Measurements from ENCODE around the gene OSBPL6. TPM values are rescaled to one million over a fixed set of nuclear protein-coding genes. Genes with fewer than 3 reads are reported as not detected.

OSBPL6 gene
- total and polyA plus RNA-seq, 3 donors from 2014 or later, result 1.7 to 3.8 (median 2.6) TPM

DNA sequence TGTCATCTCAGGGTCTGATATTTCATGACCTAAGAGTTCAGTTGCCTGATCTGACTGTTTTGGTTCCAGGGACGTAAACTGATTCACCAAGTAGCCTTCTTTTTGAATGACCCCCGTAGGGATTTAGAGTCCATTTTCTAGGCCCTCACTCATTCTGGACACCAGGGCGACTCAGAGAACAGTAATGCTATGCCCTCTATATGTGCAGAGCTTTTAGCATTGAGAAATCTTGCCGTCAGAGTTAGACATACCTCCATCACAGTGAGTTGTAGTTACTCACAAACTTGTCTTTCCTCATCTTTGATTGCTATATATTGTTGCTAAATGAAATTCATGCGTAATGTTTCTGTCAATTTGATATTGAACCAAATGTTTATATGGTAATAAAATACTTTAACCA, 92.3 kb downstream of the OSBPL6 start:
- TF ChIP-seq, protein P1, sequence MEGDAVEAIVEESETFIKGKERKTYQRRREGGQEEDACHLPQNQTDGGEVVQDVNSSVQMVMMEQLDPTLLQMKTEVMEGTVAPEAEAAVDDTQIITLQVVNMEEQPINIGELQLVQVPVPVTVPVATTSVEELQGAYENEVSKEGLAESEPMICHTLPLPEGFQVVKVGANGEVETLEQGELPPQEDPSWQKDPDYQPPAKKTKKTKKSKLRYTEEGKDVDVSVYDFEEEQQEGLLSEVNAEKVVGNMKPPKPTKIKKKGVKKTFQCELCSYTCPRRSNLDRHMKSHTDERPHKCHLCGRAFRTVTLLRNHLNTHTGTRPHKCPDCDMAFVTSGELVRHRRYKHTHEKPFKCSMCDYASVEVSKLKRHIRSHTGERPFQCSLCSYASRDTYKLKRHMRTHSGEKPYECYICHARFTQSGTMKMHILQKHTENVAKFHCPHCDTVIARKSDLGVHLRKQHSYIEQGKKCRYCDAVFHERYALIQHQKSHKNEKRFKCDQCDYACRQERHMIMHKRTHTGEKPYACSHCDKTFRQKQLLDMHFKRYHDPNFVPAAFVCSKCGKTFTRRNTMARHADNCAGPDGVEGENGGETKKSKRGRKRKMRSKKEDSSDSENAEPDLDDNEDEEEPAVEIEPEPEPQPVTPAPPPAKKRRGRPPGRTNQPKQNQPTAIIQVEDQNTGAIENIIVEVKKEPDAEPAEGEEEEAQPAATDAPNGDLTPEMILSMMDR (IDR thresholded peaks at IDR 0.05), result no peak
- no peak for TF ChIP-seq POLR2A (IDR thresholded peaks at IDR 0.05)
- WGBS, 2 donors, result 86 to 89% methylated on average over 5 of the region's 5 CpGs
- intact Hi-C loops (cut with DNase I; ENCODE audit: low total_unique reads), result no loop called here

DNA sequence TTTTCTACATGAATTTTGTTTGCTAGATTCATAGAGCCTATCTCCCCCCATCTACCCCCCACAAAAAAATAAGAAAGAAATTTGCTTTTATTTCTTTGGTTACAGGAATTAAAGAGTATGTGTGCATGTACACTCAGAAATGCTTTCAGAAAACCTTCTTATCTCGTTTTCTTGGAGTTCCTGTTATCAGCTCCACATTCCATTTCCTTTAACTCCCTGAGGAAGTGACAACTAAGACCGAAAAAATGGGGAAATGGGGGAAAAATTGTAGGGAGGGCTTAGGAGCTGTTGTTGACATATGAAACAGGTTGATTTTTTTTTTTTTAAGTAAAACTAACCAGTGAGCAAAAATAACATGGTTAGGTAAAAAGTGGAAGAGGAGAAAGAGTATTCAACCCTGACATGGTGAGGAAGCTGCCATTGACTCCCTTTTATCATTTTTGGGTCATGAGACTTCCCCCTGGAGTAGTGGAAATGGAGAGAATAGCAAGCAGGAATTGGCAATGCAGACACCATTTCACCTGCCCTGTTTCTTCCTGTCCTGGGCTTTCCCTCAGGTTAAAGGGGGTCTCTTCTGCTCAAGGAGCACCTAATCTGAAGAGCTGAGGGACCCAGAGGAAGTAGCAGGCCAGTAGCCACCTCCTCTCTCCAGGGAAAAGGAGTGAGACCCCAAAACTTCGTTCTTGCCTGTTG, 93.5 kb downstream of the OSBPL6 start:
- H3K27me3 ChIP-seq, result no peaks in the 10 kb centered on the region
- intact Hi-C loops (cut with DNase I; ENCODE audit: low total_unique reads), result no loop called here
- no peak overlapping the region for H3K27ac ChIP-seq
- no peak overlapping the region for H3K4me3 ChIP-seq
- no peaks in the 10 kb centered on the region for H3K36me3 ChIP-seq (ENCODE audit: low read depth, missing control alignments)
- H3K9me3 ChIP-seq, result no peaks in the 10 kb centered on the region
- TF ChIP-seq POLR2A (IDR thresholded peaks at IDR 0.05), result no peak
- TF ChIP-seq, protein P1 (IDR thresholded peaks at IDR 0.05), result no peak
- no peaks in the 10 kb centered on the region for H3K4me1 ChIP-seq
- 51 to 68% methylated on average over 3 of the region's 3 CpGs for WGBS, 2 donors
- DNase-seq, result no peak

More for the DNA sequence above, 92.3 kb downstream of the OSBPL6 start:
- no peaks in the 10 kb centered on the region for H3K36me3 ChIP-seq (ENCODE audit: low read depth, missing control alignments)
- no peaks in the 10 kb centered on the region for H3K9me3 ChIP-seq
- no peak overlapping the region for H3K4me3 ChIP-seq
- H3K27me3 ChIP-seq, result no peaks in the 10 kb centered on the region
- no peak overlapping the region for H3K27ac ChIP-seq
- DNase-seq, result no peak
- no peaks in the 10 kb centered on the region for H3K4me1 ChIP-seq

DNA sequence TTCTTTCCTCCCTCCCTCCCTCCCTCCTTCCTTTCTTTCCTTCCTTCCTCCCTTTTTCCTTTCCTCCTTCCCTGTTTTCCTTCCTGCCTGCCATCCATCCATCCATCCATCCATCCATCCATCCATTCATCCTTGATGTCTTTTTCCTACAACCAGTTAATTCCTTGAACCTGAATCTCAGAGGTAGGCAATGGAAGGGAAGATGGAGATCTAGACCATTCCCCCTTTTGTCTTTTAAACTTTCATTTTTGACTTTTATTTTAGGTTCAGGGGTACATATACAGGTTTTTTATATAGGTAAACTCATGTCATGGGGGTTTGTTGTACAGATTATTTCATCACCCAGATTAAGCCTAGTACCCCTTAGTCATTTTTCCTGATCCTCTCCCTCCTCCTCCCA, 97.4 kb downstream of the OSBPL6 start:
- no peaks in the 10 kb centered on the region for H3K9me3 ChIP-seq
- DNase-seq, result no peak
- TF ChIP-seq POLR2A (IDR thresholded peaks at IDR 0.05), result no peak
- TF ChIP-seq, protein P1 (IDR thresholded peaks at IDR 0.05), result no peak
- no peak overlapping the region for H3K4me3 ChIP-seq
- H3K36me3 ChIP-seq (ENCODE audit: low read depth, missing control alignments), result no peaks in the 10 kb centered on the region
- H3K27me3 ChIP-seq, result no peaks in the 10 kb centered on the region
- H3K4me1 ChIP-seq, result no peaks in the 10 kb centered on the region
- H3K27ac ChIP-seq, result no peak overlapping the region
- intact Hi-C loops (cut with DNase I; ENCODE audit: low total_unique reads), result no loop called here

DNA sequence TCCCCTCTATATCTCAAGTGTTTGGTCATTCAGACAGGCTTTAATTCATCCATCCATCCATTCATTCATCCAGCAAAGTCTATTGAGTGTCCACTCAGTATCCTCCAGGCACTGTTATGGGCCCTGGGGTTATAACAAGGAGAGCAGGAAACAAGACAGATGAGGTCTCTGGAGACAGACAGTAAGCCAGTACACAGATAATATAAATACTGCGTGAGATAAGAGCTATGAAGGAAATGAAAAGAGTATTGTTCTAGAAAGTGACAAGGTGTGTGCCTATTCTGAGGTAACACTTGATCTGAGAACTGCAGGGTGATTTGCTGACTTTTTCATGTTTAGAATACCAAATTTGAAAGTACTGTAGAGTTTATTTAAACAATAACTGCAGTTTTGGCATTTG, 98.3 kb downstream of the OSBPL6 start:
- H3K36me3 ChIP-seq (ENCODE audit: low read depth, missing control alignments), result no peaks in the 10 kb centered on the region
- DNase-seq, result no peak
- no peaks in the 10 kb centered on the region for H3K4me1 ChIP-seq
- no peak overlapping the region for H3K27ac ChIP-seq
- H3K4me3 ChIP-seq, result no peak overlapping the region
- no peak for TF ChIP-seq POLR2A (IDR thresholded peaks at IDR 0.05)
- TF ChIP-seq, protein P1 (IDR thresholded peaks at IDR 0.05), result no peak
- WGBS, 2 donors, result 63 to 70% methylated on average over 1 of the region's 1 CpG
- intact Hi-C loops (cut with DNase I; ENCODE audit: low total_unique reads), result no loop called here
- no peaks in the 10 kb centered on the region for H3K9me3 ChIP-seq
- no peaks in the 10 kb centered on the region for H3K27me3 ChIP-seq

DNA sequence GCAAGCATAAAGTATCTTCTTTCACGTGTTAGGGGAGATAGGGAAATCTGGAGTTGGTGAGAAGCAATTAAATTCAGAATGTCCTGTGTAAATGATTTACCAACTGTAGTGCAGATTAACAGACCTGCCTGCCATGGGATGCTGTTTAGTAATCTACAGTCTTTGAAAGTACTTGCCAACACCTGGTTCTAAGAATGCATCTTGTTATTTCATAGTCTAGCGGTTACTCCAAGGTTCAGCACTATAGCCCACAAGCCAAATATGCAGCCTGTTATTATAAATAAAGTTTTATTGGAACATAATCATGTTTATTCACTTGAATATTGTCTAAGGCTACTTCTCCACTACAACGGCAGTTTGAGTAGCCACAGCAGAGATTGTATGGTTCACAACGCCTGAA, 100.8 kb downstream of the OSBPL6 start:
- TF ChIP-seq, protein P1 (IDR thresholded peaks at IDR 0.05), result no peak
- TF ChIP-seq POLR2A (IDR thresholded peaks at IDR 0.05), result no peak
- Histone ChIP-seq H3K36me3 (ENCODE audit: low read depth, missing control alignments) (no peaks in the 10 kb centered on the region), H3K4me1 (no peaks in the 10 kb centered on the region), H3K4me3 (no peak overlapping the region), H3K27me3 (no peaks in the 10 kb centered on the region), H3K27ac (no peak overlapping the region), H3K9me3 (no peaks in the 10 kb centered on the region)
- WGBS, 2 donors, result 82 to 90% methylated on average over 4 of the region's 4 CpGs
- intact Hi-C loops (cut with DNase I; ENCODE audit: low total_unique reads), result no loop called here
- no peak for DNase-seq
